ENCODE measurements around the gene CD99L2. TPM values are rescaled to one million over a fixed set of nuclear protein-coding genes. Genes with fewer than 3 reads are reported as not detected.

The CD99L2 gene
- total and polyA plus RNA-seq, 2 of the 8 experiments (the other 6 are each of a cell fraction or from before 2014, with no cell fraction given), result 8.0 to 8.5 TPM

DNA sequence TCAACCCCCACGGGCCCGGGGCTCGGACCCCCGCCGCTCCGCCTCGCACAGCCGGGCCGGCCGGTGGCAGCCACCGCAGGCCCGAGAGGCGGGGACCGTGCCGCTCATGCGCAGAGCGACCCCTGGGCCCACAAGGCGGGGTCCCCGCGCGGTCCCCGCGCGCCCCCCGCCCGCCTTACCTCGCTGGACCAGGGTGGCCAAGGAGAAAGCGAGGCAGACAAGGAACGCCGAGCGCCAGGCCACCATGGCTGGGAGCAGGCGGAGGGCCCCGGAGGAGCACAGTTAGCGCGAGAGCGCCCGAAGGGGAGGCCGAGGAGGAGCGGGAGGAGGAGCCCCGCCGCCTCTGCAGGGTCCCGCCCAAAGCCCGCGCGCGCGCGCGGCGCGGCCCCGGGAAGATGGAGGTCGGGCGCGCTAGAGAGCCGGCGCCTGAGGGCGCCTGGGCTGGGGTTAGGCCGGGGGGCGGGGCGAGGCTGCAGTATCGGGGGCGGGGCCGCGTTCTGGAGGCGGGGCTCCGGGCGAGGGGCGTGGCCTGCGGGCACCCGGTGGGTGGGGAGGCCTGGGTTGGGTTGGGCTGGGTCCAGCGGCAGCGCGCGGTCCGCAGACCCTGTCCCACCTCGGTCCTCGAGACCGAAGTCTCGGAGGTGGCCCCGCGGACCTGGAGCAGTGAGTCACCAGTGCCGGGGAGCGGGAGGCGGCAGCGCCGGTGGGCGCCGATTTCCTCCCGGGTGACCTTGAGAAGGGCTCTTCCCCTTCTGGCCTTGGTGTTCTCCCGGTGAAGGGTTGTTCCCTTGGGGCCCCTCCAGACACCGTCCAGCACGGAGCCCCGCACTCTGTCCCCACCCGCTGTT, at the start of gene CD99L2 (continued):
- TF ChIP-seq CBX5 (IDR thresholded peaks at IDR 0.05; ENCODE audit: low read depth, low read length), result no peak
- TF ChIP-seq, protein P1, sequence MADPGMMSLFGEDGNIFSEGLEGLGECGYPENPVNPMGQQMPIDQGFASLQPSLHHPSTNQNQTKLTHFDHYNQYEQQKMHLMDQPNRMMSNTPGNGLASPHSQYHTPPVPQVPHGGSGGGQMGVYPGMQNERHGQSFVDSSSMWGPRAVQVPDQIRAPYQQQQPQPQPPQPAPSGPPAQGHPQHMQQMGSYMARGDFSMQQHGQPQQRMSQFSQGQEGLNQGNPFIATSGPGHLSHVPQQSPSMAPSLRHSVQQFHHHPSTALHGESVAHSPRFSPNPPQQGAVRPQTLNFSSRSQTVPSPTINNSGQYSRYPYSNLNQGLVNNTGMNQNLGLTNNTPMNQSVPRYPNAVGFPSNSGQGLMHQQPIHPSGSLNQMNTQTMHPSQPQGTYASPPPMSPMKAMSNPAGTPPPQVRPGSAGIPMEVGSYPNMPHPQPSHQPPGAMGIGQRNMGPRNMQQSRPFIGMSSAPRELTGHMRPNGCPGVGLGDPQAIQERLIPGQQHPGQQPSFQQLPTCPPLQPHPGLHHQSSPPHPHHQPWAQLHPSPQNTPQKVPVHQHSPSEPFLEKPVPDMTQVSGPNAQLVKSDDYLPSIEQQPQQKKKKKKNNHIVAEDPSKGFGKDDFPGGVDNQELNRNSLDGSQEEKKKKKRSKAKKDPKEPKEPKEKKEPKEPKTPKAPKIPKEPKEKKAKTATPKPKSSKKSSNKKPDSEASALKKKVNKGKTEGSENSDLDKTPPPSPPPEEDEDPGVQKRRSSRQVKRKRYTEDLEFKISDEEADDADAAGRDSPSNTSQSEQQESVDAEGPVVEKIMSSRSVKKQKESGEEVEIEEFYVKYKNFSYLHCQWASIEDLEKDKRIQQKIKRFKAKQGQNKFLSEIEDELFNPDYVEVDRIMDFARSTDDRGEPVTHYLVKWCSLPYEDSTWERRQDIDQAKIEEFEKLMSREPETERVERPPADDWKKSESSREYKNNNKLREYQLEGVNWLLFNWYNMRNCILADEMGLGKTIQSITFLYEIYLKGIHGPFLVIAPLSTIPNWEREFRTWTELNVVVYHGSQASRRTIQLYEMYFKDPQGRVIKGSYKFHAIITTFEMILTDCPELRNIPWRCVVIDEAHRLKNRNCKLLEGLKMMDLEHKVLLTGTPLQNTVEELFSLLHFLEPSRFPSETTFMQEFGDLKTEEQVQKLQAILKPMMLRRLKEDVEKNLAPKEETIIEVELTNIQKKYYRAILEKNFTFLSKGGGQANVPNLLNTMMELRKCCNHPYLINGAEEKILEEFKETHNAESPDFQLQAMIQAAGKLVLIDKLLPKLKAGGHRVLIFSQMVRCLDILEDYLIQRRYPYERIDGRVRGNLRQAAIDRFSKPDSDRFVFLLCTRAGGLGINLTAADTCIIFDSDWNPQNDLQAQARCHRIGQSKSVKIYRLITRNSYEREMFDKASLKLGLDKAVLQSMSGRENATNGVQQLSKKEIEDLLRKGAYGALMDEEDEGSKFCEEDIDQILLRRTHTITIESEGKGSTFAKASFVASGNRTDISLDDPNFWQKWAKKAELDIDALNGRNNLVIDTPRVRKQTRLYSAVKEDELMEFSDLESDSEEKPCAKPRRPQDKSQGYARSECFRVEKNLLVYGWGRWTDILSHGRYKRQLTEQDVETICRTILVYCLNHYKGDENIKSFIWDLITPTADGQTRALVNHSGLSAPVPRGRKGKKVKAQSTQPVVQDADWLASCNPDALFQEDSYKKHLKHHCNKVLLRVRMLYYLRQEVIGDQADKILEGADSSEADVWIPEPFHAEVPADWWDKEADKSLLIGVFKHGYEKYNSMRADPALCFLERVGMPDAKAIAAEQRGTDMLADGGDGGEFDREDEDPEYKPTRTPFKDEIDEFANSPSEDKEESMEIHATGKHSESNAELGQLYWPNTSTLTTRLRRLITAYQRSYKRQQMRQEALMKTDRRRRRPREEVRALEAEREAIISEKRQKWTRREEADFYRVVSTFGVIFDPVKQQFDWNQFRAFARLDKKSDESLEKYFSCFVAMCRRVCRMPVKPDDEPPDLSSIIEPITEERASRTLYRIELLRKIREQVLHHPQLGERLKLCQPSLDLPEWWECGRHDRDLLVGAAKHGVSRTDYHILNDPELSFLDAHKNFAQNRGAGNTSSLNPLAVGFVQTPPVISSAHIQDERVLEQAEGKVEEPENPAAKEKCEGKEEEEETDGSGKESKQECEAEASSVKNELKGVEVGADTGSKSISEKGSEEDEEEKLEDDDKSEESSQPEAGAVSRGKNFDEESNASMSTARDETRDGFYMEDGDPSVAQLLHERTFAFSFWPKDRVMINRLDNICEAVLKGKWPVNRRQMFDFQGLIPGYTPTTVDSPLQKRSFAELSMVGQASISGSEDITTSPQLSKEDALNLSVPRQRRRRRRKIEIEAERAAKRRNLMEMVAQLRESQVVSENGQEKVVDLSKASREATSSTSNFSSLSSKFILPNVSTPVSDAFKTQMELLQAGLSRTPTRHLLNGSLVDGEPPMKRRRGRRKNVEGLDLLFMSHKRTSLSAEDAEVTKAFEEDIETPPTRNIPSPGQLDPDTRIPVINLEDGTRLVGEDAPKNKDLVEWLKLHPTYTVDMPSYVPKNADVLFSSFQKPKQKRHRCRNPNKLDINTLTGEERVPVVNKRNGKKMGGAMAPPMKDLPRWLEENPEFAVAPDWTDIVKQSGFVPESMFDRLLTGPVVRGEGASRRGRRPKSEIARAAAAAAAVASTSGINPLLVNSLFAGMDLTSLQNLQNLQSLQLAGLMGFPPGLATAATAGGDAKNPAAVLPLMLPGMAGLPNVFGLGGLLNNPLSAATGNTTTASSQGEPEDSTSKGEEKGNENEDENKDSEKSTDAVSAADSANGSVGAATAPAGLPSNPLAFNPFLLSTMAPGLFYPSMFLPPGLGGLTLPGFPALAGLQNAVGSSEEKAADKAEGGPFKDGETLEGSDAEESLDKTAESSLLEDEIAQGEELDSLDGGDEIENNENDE (IDR thresholded peaks at IDR 0.05; ENCODE audit: insufficient replicate concordance, low read length), result no peak
- peak; percentile 36 for TF ChIP-seq CHD2 (IDR thresholded peaks at IDR 0.05; ENCODE audit: low read length)
- TF ChIP-seq, protein P2, sequence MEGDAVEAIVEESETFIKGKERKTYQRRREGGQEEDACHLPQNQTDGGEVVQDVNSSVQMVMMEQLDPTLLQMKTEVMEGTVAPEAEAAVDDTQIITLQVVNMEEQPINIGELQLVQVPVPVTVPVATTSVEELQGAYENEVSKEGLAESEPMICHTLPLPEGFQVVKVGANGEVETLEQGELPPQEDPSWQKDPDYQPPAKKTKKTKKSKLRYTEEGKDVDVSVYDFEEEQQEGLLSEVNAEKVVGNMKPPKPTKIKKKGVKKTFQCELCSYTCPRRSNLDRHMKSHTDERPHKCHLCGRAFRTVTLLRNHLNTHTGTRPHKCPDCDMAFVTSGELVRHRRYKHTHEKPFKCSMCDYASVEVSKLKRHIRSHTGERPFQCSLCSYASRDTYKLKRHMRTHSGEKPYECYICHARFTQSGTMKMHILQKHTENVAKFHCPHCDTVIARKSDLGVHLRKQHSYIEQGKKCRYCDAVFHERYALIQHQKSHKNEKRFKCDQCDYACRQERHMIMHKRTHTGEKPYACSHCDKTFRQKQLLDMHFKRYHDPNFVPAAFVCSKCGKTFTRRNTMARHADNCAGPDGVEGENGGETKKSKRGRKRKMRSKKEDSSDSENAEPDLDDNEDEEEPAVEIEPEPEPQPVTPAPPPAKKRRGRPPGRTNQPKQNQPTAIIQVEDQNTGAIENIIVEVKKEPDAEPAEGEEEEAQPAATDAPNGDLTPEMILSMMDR (IDR thresholded peaks at IDR 0.05; ENCODE audit: control extremely low read depth in 1 of 3, insufficient read depth in 1 of 3, low read depth in 1 of 3, low read length in 3 of 3), result no peak
- TF ChIP-seq, protein P3, sequence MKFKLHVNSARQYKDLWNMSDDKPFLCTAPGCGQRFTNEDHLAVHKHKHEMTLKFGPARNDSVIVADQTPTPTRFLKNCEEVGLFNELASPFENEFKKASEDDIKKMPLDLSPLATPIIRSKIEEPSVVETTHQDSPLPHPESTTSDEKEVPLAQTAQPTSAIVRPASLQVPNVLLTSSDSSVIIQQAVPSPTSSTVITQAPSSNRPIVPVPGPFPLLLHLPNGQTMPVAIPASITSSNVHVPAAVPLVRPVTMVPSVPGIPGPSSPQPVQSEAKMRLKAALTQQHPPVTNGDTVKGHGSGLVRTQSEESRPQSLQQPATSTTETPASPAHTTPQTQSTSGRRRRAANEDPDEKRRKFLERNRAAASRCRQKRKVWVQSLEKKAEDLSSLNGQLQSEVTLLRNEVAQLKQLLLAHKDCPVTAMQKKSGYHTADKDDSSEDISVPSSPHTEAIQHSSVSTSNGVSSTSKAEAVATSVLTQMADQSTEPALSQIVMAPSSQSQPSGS (IDR thresholded peaks at IDR 0.05; ENCODE audit: low read length), result no peak
